K562 (cell line): Measurements from ENCODE around the gene DET1. TPM values are rescaled to one million over a fixed set of nuclear protein-coding genes. Genes with fewer than 3 reads are reported as not detected.

ENCODE experiments used
- ADNP ChIP-seq: fragments of 200-800 bp; sonication (Bioruptor generic); IDR thresholded peaks from 2 replicates; pipeline ENCODE4 v1.6.1; 2016; ENCODE audit warnings: missing genetic modification characterization, missing compliant biosample characterization
- CBX8 ChIP-seq: fragments of 200-600 bp; sonication (generic); IDR thresholded peaks from 2 replicates; pipeline ENCODE4 v1.6.1; 2012; ENCODE audit warnings: borderline replicate concordance, mixed run types, low read depth, mild to moderate bottlenecking, moderate library complexity, mixed read lengths, low read length, control low read depth, inconsistent platforms; ENCODE audit not compliant: poor library complexity, severe bottlenecking; ENCODE audit errors: extremely low read depth
- CEBPB ChIP-seq: fragments of 450-650 bp; IDR thresholded peaks from 2 replicates; pipeline ENCODE4 v1.6.1; 2016; ENCODE audit warnings: missing genetic modification characterization, missing compliant biosample characterization
- DMBX1 ChIP-seq: fragments of 250-450 bp; sonication (Bioruptor Pico); IDR thresholded peaks from 2 replicates; pipeline ENCODE4 v1.8.0; 2022; ENCODE audit warnings: inconsistent platforms, mild to moderate bottlenecking, moderate library complexity, borderline replicate concordance
- ELF4 ChIP-seq: fragments of 450-650 bp; formaldehyde crosslinking; IDR thresholded peaks from 2 replicates; pipeline ENCODE4 v1.4.0; 2022; ENCODE audit warnings: missing genetic modification characterization
- FOXK2 ChIP-seq, 2 experiments: fragments of 450-650 bp; IDR thresholded peaks in 1 of 2; conservative IDR thresholded peaks in 1 of 2; 2 replicates each; pipeline ENCODE4 v1.6.1; 2016; ENCODE audit warnings: low read depth in 2 of 2, mild to moderate bottlenecking in 1 of 2
- HDAC8 ChIP-seq: fragments of 450-650 bp; IDR thresholded peaks from 2 replicates; pipeline ENCODE4 v1.6.1; 2016; ENCODE audit warnings: mild to moderate bottlenecking, missing genetic modification characterization, moderate library complexity, missing compliant biosample characterization
- ILF3 ChIP-seq: fragments of 450-650 bp; IDR thresholded peaks from 2 replicates; pipeline ENCODE4 v1.6.1; 2018; ENCODE audit warnings: antibody characterized with exemption, mild to moderate bottlenecking, moderate library complexity, borderline replicate concordance
- MEF2D ChIP-seq: conservative IDR thresholded peaks from 2 replicates; pipeline ENCODE4 v1.6.1; 2016; ENCODE audit warnings: low read depth, missing genetic modification characterization, missing compliant biosample characterization
- NEUROD1 ChIP-seq: fragments of 150-350 bp; IDR thresholded peaks from 2 replicates; pipeline ENCODE4 v1.6.1; 2014; ENCODE audit warnings: borderline replicate concordance, low read length, low read depth; ENCODE audit not compliant: partially characterized antibody
- RAD21 ChIP-seq, 2 experiments: fragments of 250-450 bp in 1 of 2; fragments of 450-650 bp in 1 of 2; sonication (Bioruptor Pico) in 1 of 2; formaldehyde crosslinking in 1 of 2; IDR thresholded peaks in 1 of 2; conservative IDR thresholded peaks in 1 of 2; 2 replicates each; pipeline versions ENCODE4 v1.4.0 to v1.8.0; 2020 to 2022; ENCODE audit warnings: mild to moderate bottlenecking in 2 of 2, moderate library complexity in 1 of 2
- SP1 ChIP-seq: sonication (generic); formaldehyde crosslinking; IDR thresholded peaks from 2 replicates; pipeline ENCODE4 v1.8.1; 2022; ENCODE audit warnings: mild to moderate bottlenecking, missing genetic modification reagents
- ZBTB17 ChIP-seq: fragments of 450-650 bp; formaldehyde crosslinking; IDR thresholded peaks from 2 replicates; pipeline ENCODE4 v1.4.0; 2020; ENCODE audit warnings: mild to moderate bottlenecking
- ZNF24 ChIP-seq: fragments of 450-650 bp; IDR thresholded peaks from 2 replicates; pipeline ENCODE4 v1.6.1; 2016
- ZNF316 ChIP-seq: fragments of 450-650 bp; IDR thresholded peaks from 2 replicates; pipeline ENCODE4 v1.6.1; 2016
- polyA plus RNA-seq, 8 experiments: library from polyadenylated mRNA; depleted of rRNA in 4 of 8; stranded (reverse) in 5 of 8; unstranded in 3 of 8; fragments of >200 nt; fragmentation: Nextera tagmentation in 2 of 8; fragmentation: Illumina TruSeq in 1 of 8; extraction: Ambion mirVana in 2 of 8; extraction: Trizol in 1 of 8; gene quantifications; 2 replicates each; pipeline versions ENCODE4 v1.2.1 to v1.2.3, GENCODE V29; 2011 to 2014; ENCODE audit warnings: inconsistent platforms in 1 of 8, missing spikeins in 1 of 8
- total RNA-seq, 7 experiments: library from RNA; depleted of rRNA in 6 of 7; stranded (reverse); fragments of >200 nt in 6 of 7; fragmentation: Illumina TruSeq in 2 of 7; extraction: Trizol in 2 of 7; gene quantifications; 2 replicates each; pipeline versions ENCODE4 v1.2.1 to v1.2.3, GENCODE V29; 2011 to 2021; ENCODE audit warnings: low replicate concordance in 1 of 7
- TF ChIP-seq, protein P1 (sequence below): fragments of 250-450 bp; sonication (Bioruptor Pico); IDR thresholded peaks from 2 replicates; pipeline ENCODE4 v1.4.0; 2020; ENCODE audit warnings: mild to moderate bottlenecking, moderate library complexity
- TF ChIP-seq, protein P2 (sequence below): fragments of 450-650 bp; IDR thresholded peaks from 2 replicates; pipeline ENCODE4 v1.7.0; 2016; ENCODE audit warnings: borderline replicate concordance
- TF ChIP-seq, protein P3 (sequence below): fragments of 250-450 bp; sonication (Bioruptor Pico); IDR thresholded peaks from 2 replicates; pipeline ENCODE4 v1.5.1; 2021; ENCODE audit warnings: mild to moderate bottlenecking
- TF ChIP-seq, protein P4 (sequence below): IDR thresholded peaks from 2 replicates; pipeline ENCODE4 v1.6.1; 2014; ENCODE audit warnings: antibody characterized with exemption

DET1 gene
- total and polyA plus RNA-seq, 9 of the 15 experiments (the other 6 are each of a cell fraction or from before 2014, with no cell fraction given), result 4.2 to 8.1 (median 6.0) TPM

DNA sequence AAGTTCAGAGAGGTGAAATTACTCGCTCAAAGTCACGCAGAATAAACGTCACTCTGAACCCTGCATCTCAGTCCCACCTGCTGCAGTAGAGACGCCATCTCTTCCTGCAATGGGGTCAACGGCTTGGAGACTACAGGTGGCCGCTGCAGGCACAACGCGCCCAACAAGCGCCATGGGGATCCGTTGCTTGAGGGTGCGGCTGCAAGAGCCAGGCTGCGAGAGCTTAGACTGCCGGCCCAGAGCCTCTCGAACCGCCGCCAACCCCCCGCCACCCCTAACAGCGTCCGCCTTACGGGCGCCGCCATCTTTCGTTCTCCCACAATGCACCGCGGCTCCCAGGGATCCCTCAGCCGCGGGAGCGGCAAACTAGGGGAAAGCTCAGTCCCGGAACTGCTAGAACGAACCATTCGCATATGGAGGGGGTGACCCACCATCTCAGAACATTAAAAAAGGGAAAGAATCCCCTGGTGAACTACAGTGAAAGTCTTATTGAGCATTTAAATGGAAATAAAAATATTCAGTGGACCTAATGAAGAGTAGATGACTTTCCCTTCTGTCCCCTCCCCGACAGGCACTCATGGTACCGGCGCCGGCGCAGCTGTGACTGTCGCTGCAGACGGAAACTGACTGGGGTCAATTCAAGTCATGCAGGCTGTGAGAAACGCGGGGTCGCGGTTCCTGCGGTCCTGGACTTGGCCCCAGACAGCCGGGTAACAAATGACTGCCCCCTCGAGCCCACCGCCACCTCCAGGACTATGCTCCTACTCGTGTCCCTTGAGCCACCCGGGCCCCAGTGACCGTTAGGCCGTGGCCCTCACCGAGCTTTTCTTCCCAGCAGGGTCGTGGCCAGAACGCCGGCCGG lies 79.2 kb downstream of the DET1 start, which contains the start of the genes MRPL46 and MRPS11 (continued):
- TF ChIP-seq, protein P1, sequence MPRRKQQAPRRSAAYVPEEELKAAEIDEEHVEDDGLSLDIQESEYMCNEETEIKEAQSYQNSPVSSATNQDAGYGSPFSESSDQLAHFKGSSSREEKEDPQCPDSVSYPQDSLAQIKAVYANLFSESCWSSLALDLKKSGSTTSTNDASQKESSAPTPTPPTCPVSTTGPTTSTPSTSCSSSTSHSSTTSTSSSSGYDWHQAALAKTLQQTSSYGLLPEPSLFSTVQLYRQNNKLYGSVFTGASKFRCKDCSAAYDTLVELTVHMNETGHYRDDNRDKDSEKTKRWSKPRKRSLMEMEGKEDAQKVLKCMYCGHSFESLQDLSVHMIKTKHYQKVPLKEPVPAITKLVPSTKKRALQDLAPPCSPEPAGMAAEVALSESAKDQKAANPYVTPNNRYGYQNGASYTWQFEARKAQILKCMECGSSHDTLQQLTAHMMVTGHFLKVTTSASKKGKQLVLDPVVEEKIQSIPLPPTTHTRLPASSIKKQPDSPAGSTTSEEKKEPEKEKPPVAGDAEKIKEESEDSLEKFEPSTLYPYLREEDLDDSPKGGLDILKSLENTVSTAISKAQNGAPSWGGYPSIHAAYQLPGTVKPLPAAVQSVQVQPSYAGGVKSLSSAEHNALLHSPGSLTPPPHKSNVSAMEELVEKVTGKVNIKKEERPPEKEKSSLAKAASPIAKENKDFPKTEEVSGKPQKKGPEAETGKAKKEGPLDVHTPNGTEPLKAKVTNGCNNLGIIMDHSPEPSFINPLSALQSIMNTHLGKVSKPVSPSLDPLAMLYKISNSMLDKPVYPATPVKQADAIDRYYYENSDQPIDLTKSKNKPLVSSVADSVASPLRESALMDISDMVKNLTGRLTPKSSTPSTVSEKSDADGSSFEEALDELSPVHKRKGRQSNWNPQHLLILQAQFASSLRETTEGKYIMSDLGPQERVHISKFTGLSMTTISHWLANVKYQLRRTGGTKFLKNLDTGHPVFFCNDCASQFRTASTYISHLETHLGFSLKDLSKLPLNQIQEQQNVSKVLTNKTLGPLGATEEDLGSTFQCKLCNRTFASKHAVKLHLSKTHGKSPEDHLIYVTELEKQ, result no peak
- TF ChIP-seq CBX8 (no peak), FOXK2 (conservative IDR thresholded peaks at IDR 0.05 in 1 of 2, IDR thresholded peaks at IDR 0.05 in 1 of 2; ENCODE audit: low read depth in 2 of 2) (peak in 1 of 2 experiments; percentile 100; a peak in 3 of 4 replicates), ELF4 (CRISPR knock-in tag) (no peak), CEBPB (no peak), NEUROD1 (peak; percentile 38), ZNF316 (no peak), ZBTB17 (CRISPR knock-in tag) (0 out of 2 replicates have a peak, but pooled peaks have one; percentile 51), ZNF24 (no peak), HDAC8 (no peak), DMBX1 (CRISPR knock-in tag) (no peak), ADNP (tag) (no peak), SP1 (CRISPR knock-in tag) (no peak; the same call in 1 of the 2 replicates), MEF2D (tag) (no peak), ILF3 (peak; percentile 37; the same call in 1 of the 2 replicates), RAD21 (CRISPR knock-in tag; conservative IDR thresholded peaks at IDR 0.05 in 1 of 2, IDR thresholded peaks at IDR 0.05 in 1 of 2) (no peak)
- TF ChIP-seq, protein P2, sequence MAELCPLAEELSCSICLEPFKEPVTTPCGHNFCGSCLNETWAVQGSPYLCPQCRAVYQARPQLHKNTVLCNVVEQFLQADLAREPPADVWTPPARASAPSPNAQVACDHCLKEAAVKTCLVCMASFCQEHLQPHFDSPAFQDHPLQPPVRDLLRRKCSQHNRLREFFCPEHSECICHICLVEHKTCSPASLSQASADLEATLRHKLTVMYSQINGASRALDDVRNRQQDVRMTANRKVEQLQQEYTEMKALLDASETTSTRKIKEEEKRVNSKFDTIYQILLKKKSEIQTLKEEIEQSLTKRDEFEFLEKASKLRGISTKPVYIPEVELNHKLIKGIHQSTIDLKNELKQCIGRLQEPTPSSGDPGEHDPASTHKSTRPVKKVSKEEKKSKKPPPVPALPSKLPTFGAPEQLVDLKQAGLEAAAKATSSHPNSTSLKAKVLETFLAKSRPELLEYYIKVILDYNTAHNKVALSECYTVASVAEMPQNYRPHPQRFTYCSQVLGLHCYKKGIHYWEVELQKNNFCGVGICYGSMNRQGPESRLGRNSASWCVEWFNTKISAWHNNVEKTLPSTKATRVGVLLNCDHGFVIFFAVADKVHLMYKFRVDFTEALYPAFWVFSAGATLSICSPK, result no peak
- TF ChIP-seq, protein P3, sequence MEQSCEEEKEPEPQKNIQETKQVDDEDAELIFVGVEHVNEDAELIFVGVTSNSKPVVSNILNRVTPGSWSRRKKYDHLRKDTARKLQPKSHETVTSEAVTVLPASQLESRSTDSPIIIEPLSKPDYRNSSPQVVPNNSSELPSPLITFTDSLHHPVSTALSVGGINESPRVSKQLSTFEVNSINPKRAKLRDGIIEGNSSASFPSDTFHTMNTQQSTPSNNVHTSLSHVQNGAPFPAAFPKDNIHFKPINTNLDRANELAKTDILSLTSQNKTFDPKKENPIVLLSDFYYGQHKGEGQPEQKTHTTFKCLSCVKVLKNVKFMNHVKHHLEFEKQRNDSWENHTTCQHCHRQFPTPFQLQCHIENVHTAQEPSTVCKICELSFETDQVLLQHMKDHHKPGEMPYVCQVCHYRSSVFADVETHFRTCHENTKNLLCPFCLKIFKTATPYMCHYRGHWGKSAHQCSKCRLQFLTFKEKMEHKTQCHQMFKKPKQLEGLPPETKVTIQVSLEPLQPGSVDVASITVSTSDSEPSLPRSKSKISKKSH, result no peak
- TF ChIP-seq, protein P4, sequence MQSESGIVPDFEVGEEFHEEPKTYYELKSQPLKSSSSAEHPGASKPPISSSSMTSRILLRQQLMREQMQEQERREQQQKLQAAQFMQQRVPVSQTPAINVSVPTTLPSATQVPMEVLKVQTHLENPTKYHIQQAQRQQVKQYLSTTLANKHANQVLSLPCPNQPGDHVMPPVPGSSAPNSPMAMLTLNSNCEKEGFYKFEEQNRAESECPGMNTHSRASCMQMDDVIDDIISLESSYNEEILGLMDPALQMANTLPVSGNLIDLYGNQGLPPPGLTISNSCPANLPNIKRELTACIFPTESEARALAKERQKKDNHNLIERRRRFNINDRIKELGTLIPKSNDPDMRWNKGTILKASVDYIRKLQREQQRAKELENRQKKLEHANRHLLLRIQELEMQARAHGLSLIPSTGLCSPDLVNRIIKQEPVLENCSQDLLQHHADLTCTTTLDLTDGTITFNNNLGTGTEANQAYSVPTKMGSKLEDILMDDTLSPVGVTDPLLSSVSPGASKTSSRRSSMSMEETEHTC, result no peak
